CD14-positive monocyte (primary cell): ENCODE results near the gene JDP2. TPM values are rescaled to one million over a fixed set of nuclear protein-coding genes. Genes with fewer than 3 reads are reported as not detected.

Experiments used
- DNase-seq, 3 donors: peaks; one replicate each; pipeline ENCODE4 v3.0.0-alpha.2; 2011 to 2022
- H2AFZ ChIP-seq: 2 replicates; pipeline ENCODE4 v1.6.0; 2012; ENCODE audit warnings: mild to moderate bottlenecking, low read depth, low read length, inconsistent platforms; ENCODE audit not compliant: insufficient read depth, poor library complexity, severe bottlenecking
- H3K27ac ChIP-seq, 2 donors: 1 replicate in 1 of 2; 2 replicates in 1 of 2; pipeline ENCODE4 v1.5.1; 2012 to 2013; ENCODE audit warnings: low read length in 2 of 2, control low read depth in 1 of 2, inconsistent platforms in 1 of 2, low read depth in 1 of 2, mild to moderate bottlenecking in 1 of 2
- H3K27me3 ChIP-seq, 2 donors: one replicate each; pipeline versions ENCODE4 v1.6.0 to v1.6.1; 2011 to 2013; ENCODE audit warnings: low read length in 2 of 2; ENCODE audit not compliant: control insufficient read depth in 2 of 2, insufficient read depth in 2 of 2
- H3K36me3 ChIP-seq, 2 donors: replicated peaks in 1 of 2; 1 replicate in 1 of 2; 2 replicates in 1 of 2; pipeline versions ENCODE4 v1.5.1 to v1.6.1; 2012 to 2013; ENCODE audit warnings: low read length in 2 of 2, control low read depth in 1 of 2, inconsistent platforms in 1 of 2, mild to moderate bottlenecking in 1 of 2; ENCODE audit not compliant: insufficient read depth in 2 of 2, control insufficient read depth in 1 of 2
- H3K4me1 ChIP-seq, 2 donors: 1 replicate in 1 of 2; 2 replicates in 1 of 2; pipeline versions ENCODE4 v1.5.1 to v1.6.1; 2012 to 2013; ENCODE audit warnings: low read length in 2 of 2, control low read depth in 1 of 2, inconsistent platforms in 1 of 2, mild to moderate bottlenecking in 1 of 2, moderate library complexity in 1 of 2; ENCODE audit not compliant: insufficient read depth in 2 of 2, control insufficient read depth in 1 of 2
- H3K4me2 ChIP-seq: replicated peaks from 2 replicates; pipeline ENCODE3; 2012; ENCODE audit warnings: low read length, moderate library complexity, mild to moderate bottlenecking; ENCODE audit not compliant: poor library complexity, severe bottlenecking; ENCODE audit errors: extremely low read depth
- H3K4me3 ChIP-seq, 3 experiments: fragments of 200-600 bp in 1 of 3; sonication (generic) in 1 of 3; replicated peaks in 1 of 3; 1 replicate in 2 of 3; 2 replicates in 1 of 3; pipeline ENCODE4 v1.5.1; 2011 to 2013; ENCODE audit warnings: low read length in 3 of 3, mild to moderate bottlenecking in 3 of 3, control low read depth in 2 of 3, low read depth in 2 of 3, inconsistent platforms in 1 of 3, moderate library complexity in 1 of 3
- H3K79me2 ChIP-seq: 2 replicates; pipeline ENCODE4 v1.6.0; 2012; ENCODE audit warnings: mild to moderate bottlenecking, control low read depth, inconsistent platforms, low read length, moderate library complexity; ENCODE audit not compliant: insufficient read depth
- H3K9ac ChIP-seq: 2 replicates; pipeline ENCODE4 v1.6.0; 2017; ENCODE audit warnings: low read length, mild to moderate bottlenecking; ENCODE audit not compliant: insufficient read depth, poor library complexity, severe bottlenecking
- H3K9me3 ChIP-seq, 2 donors: replicated peaks in 1 of 2; 1 replicate in 1 of 2; 2 replicates in 1 of 2; pipeline versions ENCODE4 v1.5.1 to v1.6.1; 2012 to 2013; ENCODE audit warnings: low read length in 2 of 2, control low read depth in 1 of 2; ENCODE audit not compliant: control insufficient read depth in 1 of 2, insufficient read depth in 1 of 2
- H4K20me1 ChIP-seq: 2 replicates; pipeline ENCODE4 v1.6.0; 2012; ENCODE audit warnings: mild to moderate bottlenecking, low read length, control low read depth, moderate library complexity; ENCODE audit not compliant: insufficient read depth
- H3K27ac Mint-ChIP-seq, 7 donors: one replicate each; pipeline ENCODE4 v1.8.0; 2020; ENCODE audit warnings: mild to moderate bottlenecking in 7 of 7, mixed read lengths in 7 of 7, moderate library complexity in 6 of 7, inconsistent platforms in 2 of 7
- H3K27me3 Mint-ChIP-seq, 3 donors: one replicate each; pipeline ENCODE4 v1.8.0; 2021 to 2022; ENCODE audit warnings: low read depth in 3 of 3, mild to moderate bottlenecking in 3 of 3, mixed read lengths in 3 of 3, moderate library complexity in 3 of 3, inconsistent platforms in 1 of 3
- H3K36me3 Mint-ChIP-seq, 2 donors: one replicate each; pipeline ENCODE4 v1.8.0; 2020; ENCODE audit warnings: mixed read lengths in 2 of 2, inconsistent platforms in 1 of 2, mild to moderate bottlenecking in 1 of 2
- H3K4me1 Mint-ChIP-seq: one replicate; pipeline ENCODE4 v1.8.0; 2020; ENCODE audit warnings: mild to moderate bottlenecking, mixed read lengths
- H3K4me3 Mint-ChIP-seq, 2 donors: one replicate each; pipeline ENCODE4 v1.8.0; 2020; ENCODE audit warnings: mild to moderate bottlenecking in 2 of 2, mixed read lengths in 2 of 2, moderate library complexity in 1 of 2
- H3K9me3 Mint-ChIP-seq, 7 donors: one replicate each; pipeline ENCODE4 v1.8.0; 2020 to 2022; ENCODE audit warnings: mixed read lengths in 7 of 7, mild to moderate bottlenecking in 6 of 7, moderate library complexity in 6 of 7, inconsistent platforms in 2 of 7
- CTCF ChIP-seq: fragments of 200-600 bp; IDR thresholded peaks from one replicate; pipeline ENCODE4 v1.8.0; 2022; ENCODE audit warnings: antibody characterized with exemption, mild to moderate bottlenecking
- WGBS: methylation state at CpG from one replicate; pipeline ENCODE4 v1.1.5; 2013; ENCODE audit warnings: missing lambda C conversion rate; ENCODE audit not compliant: insufficient coverage; 5-methylcytosine and 5-hydroxymethylcytosine counted together
- intact Hi-C, 2 donors: fragments of 100-400 bp; cut with micrococcal nuclease; formaldehyde crosslinking; loops; one replicate each; pipeline versions ENCODE4 v1.15.0 to v1.15.1; 2023
- polyA plus RNA-seq, 3 donors: library from polyadenylated mRNA; depleted of rRNA in 1 of 3; unstranded in 2 of 3; stranded (reverse) in 1 of 3; fragments of 300-500 nt in 2 of 3; fragments of >200 nt in 1 of 3; fragmentation: Illumina TruSeq in 2 of 3; gene quantifications; 1 replicate in 2 of 3; 2 replicates in 1 of 3; pipeline ENCODE4 v1.2.3, GENCODE V29; 2012 to 2021

The JDP2 gene
- polyA plus RNA-seq, 3 donors, result 3.5 to 69.2 (median 14.2) TPM

- no peaks in the 10 kb centered on the region for H3K36me3 ChIP-seq
- H4K20me1 ChIP-seq, result no peaks in the 10 kb centered on the region
- TF ChIP-seq CTCF, result no peak
- no peak for DNase-seq
- peaks cover 0 to 5% (median 0%) of the 10 kb centered on the region in 7 donors for H3K9me3 Mint-ChIP-seq
- no peak overlapping the region for H3K9ac ChIP-seq
- H3K27ac ChIP-seq, result no peak overlapping the region
- H3K27me3 ChIP-seq, result no peaks in the 10 kb centered on the region
- no peak overlapping the region for H3K4me3 Mint-ChIP-seq
- no peaks in the 10 kb centered on the region for H3K79me2 ChIP-seq
- no peaks in the 10 kb centered on the region for H3K36me3 Mint-ChIP-seq
- no peak overlapping the region for H3K4me2 ChIP-seq
- 80% methylated on average over 3 of the region's 5 CpGs for WGBS
- H3K27ac Mint-ChIP-seq, result no peak overlapping the region
- H3K9me3 ChIP-seq, result no peaks in the 10 kb centered on the region
- H3K4me1 Mint-ChIP-seq, result peaks cover 21% of the 10 kb centered on the region
- intact Hi-C loops, result no loop called here
- peaks cover 0 to 3% (median 3%) of the 10 kb centered on the region in 3 donors for H3K27me3 Mint-ChIP-seq
- H3K4me3 ChIP-seq, result no peak overlapping the region
- peaks cover 19 to 24% of the 10 kb centered on the region in 2 donors for H3K4me1 ChIP-seq
- no peak overlapping the region for H2AFZ ChIP-seq
These were observed 32.0 kb upstream of the JDP2 start for GRCh38 chr14:75395862-75396261.

- Histone ChIP-seq H3K9ac (no peak overlapping the region), H4K20me1 (no peaks in the 10 kb centered on the region), H3K9me3 (no peaks in the 10 kb centered on the region), H3K4me2 (peak overlapping the region; percentile 39), H3K4me3 (peak overlapping the region in 1 of 3 experiments; percentile 27), H3K79me2 (no peaks in the 10 kb centered on the region), H3K27ac (peak overlapping the region; percentile 4 to 54), H3K36me3 (no peaks in the 10 kb centered on the region), H2AFZ (no peak overlapping the region), H3K27me3 (no peaks in the 10 kb centered on the region), H3K4me1 (peaks cover 20 to 30% of the 10 kb centered on the region in 2 donors)
- DNase-seq, result peak; percentile 11 to 50 (median 13)
- Mint-ChIP-seq H3K36me3 (no peaks in the 10 kb centered on the region), H3K9me3 (peaks cover 0 to 5% (median 0%) of the 10 kb centered on the region in 7 donors), H3K27me3 (peaks cover 0 to 4% (median 0%) of the 10 kb centered on the region in 3 donors), H3K4me1 (peaks cover 27% of the 10 kb centered on the region), H3K27ac (peak overlapping the region in 6 of 7 donors; percentile 42 to 86 (median 70)), H3K4me3 (peak overlapping the region in 1 of 2 donors; percentile 35)
- TF ChIP-seq CTCF, result no peak
- WGBS, result no CpG with 5 or more reads among the region's 4 CpGs
- intact Hi-C loops, result no loop called here
These were observed 28.5 kb upstream of the JDP2 start for GRCh38 chr14:75399321-75399720.
